IPS-11a (cell line): Measurements from ENCODE around the gene PRPF19.

Source experiments
- H3K4me3 ChIP-seq: one replicate; pipeline ENCODE4 v1.5.1; 2013; ENCODE audit warnings: low read depth, low read length, control low read depth

PRPF19 gene

DNA sequence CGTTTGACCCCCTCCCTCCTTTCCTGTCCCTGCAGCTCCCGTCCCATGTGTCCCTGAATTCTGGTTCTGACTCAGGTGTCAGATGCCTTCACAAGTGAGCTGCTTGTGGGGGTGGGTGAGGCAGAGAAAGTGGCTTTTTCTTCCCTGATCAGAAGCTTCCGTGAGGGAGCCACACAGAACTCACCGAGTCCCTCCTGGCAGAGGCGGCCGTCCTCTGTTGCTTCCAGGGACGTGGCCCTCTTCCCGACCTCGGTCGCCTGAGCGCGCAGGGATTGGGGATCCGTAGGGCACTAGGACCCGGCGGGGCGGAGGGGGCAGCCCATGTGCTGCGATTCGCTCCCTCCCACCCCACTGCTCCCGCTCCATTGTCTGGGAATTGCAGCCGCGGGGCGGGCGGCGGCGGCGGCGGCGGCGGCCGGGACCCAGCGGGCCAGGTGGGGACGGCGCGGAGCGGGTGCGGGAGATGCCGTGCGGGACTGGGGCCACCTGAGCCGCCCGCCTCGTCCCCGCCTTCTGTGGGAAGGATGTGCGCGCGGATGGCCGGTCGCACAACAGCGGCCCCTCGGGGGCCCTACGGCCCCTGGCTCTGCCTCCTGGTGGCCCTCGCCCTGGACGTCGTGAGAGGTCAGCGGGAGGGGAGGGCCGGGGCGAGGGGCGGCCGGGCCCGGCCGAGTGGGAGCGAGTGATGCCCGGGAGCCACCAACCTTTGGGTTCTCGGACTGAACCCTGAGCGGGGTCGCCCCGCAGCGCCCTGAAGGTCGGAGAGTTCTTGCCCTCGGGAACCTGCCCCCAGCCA, 17.9 kb upstream of the PRPF19 start, which contains the start of gene TMEM132A:
Gene TMEM132A, plus strand, starts transcription at position 351 of the 796 bp plus-strand sequence. Its CDS starts 174 bp downstream, at position 525.
- peak within 1 kb of the TSS; percentile 72 for H3K4me3 ChIP-seq

DNA sequence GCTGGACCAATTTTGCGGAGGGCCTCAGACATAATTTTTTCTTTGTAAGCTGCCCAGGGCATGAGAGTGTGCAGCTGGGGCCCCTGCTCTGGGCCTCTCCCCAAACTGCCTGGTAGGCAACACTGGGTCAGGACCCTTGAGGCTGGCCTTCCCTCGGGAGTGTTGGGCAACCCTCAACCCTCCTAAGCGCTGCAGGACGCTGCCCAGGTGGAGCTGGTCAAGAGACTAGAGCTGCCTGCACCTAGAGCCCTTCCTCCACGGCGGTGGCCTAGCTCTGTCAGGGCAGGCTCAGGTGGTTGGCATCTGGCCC, 17.4 kb upstream of the PRPF19 start:
- no peak overlapping the region for H3K4me3 ChIP-seq

DNA sequence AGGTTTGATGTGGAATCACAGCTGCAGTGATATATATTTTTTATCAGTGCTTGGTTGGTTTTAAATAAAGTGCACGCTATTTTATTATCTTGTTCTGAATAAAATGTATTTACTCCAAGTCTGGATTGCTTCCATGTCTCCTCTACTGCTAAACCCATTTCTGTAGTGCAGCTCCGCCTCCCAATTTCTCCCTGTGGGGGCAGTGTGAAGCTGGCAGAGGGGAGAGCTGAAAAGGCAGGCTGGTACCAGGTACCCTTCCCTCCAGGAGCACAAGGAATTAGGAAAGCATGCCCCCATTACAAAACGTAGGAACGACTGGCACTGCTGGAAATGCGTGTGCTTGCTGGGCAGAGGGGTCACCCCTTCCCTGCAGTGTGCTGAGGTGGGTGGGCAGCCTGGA, 16.9 kb upstream of the PRPF19 start:
- H3K4me3 ChIP-seq: no peak overlapping the region

- H3K4me3 ChIP-seq: no peak overlapping the region
These were observed 16.5 kb upstream of the PRPF19 start for GRCh38 chr11:60922906-60923305.

DNA sequence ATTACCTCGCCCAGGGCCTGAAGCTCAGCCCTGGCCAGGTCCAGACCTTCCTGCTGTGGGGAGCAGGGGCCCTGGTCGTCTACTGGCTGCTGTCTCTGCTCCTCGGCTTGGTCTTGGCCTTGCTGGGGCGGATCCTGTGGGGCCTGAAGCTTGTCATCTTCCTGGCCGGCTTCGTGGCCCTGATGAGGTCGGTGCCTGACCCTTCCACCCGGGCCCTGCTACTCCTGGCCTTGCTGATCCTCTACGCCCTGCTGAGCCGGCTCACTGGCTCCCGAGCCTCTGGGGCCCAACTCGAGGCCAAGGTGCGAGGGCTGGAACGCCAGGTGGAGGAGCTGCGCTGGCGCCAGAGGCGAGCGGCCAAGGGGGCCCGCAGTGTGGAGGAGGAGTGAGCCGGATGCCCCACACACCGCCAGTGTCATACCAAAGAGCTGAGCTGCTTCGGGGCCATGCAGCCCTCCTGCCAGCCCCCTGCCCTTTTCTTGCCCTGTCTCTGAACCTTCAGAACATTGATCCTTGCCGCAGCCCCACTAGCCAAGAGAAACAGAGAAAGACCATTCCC, 15.5 kb upstream of the PRPF19 start:
- H3K4me3 ChIP-seq: no peak overlapping the region

- no peak overlapping the region for H3K4me3 ChIP-seq
These were observed 14.9 kb upstream of the PRPF19 start for GRCh38 chr11:60921259-60921658.

DNA sequence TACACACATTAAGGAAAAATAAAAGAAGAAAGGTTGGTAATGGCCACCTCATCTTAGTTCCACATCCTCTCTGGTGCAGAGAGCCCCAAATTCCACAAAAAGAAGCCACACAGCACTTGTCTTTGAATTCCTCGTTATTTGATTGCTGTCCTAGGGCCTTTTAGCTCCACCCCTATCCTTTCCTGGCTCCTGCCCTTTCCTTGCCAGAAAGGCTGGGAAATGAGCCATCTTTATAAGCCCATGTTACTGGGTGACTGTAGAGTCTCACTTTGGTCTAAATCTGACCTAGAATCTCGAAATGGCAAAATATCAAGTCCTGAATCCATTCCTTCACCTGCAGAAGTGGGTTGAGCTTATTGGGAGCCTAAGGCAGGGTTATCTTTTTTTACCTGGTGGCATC, 13.6 kb upstream of the PRPF19 start:
- no peak overlapping the region for H3K4me3 ChIP-seq

DNA sequence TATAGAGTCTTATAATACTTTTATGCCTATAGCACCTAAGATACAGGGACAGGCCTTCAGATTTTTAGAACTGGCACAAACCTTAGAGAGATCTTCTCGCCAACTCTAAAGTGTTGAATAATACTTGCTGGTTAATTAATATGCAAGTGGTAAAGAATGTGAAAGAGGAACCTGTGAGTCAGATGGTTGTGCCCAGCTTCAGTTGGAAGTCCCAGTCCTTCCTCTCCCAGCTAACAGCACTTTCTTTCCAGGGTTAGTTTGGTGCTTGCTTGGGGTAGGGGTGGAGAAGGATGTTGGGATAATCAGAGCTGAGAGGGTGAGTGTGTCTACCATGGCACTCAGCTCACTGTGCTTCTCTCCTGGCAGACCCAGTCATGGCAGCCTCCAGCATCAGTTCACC, 12.9 kb upstream of the PRPF19 start:
- H3K4me3 ChIP-seq: no peak overlapping the region

- no peak overlapping the region for H3K4me3 ChIP-seq
These were observed 12.5 kb upstream of the PRPF19 start for GRCh38 chr11:60918939-60919265.

GRCh38 chr11:60918251-60918938, 12.0 kb upstream of the PRPF19 start:
- H3K4me3 ChIP-seq: no peak overlapping the region

DNA sequence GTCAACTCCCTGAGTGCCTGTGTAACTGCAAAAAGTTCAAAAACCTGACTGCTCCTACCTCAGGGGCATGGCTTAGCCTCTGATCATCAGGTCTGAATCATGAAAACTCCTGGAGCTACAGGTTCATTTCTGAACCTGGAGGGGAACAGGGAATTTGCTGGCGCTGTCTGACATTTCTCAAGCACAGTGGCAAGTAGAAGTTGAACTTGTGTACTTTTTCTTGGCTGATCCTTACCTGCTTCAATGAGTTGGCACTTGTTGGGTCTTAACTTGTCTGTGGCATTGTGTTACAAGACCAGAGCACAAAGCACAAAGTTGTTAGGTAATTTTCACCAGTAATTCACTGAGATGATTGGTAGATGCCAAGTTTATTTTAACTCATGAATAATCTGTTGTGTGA, 10.9 kb upstream of the PRPF19 start:
- no peak overlapping the region for H3K4me3 ChIP-seq

- H3K4me3 ChIP-seq: no peak overlapping the region
These were observed 10.4 kb upstream of the PRPF19 start for GRCh38 chr11:60916669-60917206.

DNA sequence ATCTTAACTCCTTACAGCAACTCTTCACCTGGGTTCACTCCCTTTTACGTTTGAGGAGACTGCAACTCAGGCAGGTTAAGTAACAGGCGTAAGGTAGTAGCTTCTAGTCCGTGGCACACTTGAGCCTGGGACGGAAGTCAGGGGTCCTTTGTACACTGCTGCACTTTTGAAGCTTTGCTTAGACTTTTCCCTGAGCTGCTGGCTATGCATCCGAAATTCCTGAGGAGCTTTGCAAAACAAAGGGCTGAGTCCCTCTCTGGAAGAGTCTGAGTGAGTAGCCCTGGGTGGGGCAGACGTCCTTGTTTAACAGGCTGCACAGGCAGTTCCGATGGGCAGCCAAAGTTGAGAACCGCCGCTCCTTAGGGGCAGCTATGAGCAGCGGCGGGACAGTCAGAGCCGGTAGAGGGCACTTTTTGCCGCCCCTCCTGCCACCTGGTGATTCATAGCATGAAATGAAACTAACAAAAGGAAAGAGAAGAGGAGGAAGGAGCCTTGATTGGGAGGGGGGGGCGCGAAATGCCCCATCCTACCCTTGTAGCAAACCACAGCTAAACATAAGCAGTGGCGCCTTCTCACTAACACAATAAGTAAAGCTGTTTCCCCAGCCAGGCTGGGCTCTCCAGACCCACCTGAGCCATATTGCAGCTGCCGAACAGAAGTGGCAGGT, 9.0 kb upstream of the PRPF19 start:
- H3K4me3 ChIP-seq: no peak overlapping the region

DNA sequence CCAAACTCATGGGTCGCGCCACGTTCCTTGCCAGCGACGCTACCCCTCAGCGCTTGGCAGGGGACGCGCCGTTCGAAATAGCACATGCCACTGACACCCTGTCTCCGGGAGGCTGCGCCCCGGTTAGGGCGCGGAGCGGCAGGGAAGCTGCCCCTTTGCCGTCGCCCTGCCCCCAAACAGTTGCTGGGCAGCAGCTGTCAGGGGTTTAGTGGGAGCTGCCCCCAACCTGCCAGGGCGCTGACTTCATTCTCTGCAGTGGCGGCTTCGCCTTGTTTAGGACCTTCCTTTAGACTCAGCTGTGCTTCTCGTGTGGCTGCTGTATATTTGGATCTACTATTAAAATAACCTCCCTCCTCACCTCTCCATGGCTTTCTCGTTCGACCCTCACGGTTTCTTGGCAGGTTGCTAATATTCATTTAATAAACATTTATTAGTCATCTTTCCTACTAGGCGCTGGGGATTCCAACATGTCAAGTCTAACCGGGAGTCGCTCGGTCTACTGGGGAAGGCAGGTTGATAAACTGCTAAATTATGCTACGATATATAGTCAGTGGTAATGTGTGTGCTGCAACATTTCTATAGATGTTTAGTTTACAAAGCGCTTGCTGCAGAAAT, 8.4 kb upstream of the PRPF19 start:
- H3K4me3 ChIP-seq: peak overlapping the region; percentile 55

- H3K4me3 ChIP-seq: peak within 1 kb of the TSS; percentile 55
These were observed 7.6 kb upstream of the PRPF19 start, which contains the start of gene TMEM109 for GRCh38 chr11:60913793-60914632. Gene TMEM109, plus strand, starts transcription at chr11:60914158. Its CDS starts 5,536 bp downstream, at chr11:60919694.

- no peak overlapping the region for H3K4me3 ChIP-seq
These were observed 6.6 kb upstream of the PRPF19 start for GRCh38 chr11:60912851-60913528.

- H3K4me3 ChIP-seq: no peak overlapping the region
These were observed 6.0 kb upstream of the PRPF19 start for GRCh38 chr11:60912223-60912850.

DNA sequence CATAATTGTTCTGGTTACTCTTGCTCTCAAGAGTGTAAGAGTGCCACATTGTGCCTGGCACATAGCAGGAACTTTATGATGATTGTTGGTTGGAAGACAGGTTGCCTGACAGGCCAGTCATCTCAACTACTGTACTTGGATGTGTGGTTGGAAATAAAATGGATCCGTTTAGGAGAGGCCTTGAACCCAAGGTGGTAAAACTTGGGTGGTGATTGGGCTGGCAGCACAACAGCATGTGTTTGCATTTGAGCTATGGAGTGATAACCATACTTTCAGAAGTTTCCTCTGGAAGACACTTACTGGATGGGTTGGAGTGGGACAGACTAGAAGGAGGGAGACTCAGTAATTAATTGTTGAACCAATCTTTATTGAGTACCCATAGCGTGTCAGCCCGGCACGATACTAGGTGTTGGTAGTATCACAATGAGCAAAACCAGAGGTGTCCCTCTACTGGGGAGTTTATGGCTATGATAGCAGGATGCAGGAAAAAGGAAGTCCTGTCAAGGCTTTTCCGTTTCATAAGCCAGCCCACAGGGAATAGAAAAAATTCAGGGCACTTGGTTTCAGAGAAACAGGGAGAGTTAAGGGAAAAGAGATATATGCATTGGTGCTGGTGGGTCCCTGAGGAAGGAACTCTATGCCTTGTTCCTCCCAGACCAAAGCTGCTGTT, 4.5 kb upstream of the PRPF19 start:
- H3K4me3 ChIP-seq: no peak overlapping the region

- H3K4me3 ChIP-seq: no peak overlapping the region
These were observed 3.9 kb upstream of the PRPF19 start for GRCh38 chr11:60910281-60910687.
